Fibroblast of pulmonary artery (primary cell): ENCODE results near the gene STX18.

Experiments used
- DNase-seq: peaks from one replicate; pipeline ENCODE4 v3.0.0-alpha.2; 2010; ENCODE audit warnings: low read depth
- H3K4me3 ChIP-seq: replicated peaks from 2 replicates; pipeline ENCODE4 v1.5.1; 2011; ENCODE audit warnings: low read depth, mild to moderate bottlenecking, control low read depth, low read length, moderate library complexity
- TF ChIP-seq, protein P1 (sequence below): IDR thresholded peaks from 2 replicates; pipeline ENCODE4 v1.5.1; 2011; ENCODE audit warnings: mild to moderate bottlenecking, control low read depth, low read length, inconsistent platforms; ENCODE audit errors: missing control alignments

STX18 gene

DNA sequence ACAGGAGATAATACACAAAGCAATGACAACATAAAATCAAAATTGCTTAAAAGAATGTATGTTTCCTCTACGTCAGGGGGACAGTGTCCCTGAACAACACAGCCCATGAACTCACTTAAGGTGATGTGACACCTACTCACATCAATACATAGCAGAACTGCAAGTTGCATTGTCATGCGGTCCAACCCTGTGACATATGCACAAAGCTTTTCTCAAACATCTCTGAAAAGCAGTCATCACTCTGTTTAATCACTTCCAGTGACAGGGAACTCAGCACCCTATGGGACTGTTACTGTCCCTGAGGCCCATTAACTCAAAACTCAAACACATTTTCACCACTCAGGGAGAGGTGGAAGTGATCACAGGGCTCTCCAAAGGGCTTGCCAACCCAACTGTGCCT, 2.4 kb downstream of the STX18 start:
- no peak for DNase-seq
- H3K4me3 ChIP-seq = no peak overlapping the region
- TF ChIP-seq, protein P1, sequence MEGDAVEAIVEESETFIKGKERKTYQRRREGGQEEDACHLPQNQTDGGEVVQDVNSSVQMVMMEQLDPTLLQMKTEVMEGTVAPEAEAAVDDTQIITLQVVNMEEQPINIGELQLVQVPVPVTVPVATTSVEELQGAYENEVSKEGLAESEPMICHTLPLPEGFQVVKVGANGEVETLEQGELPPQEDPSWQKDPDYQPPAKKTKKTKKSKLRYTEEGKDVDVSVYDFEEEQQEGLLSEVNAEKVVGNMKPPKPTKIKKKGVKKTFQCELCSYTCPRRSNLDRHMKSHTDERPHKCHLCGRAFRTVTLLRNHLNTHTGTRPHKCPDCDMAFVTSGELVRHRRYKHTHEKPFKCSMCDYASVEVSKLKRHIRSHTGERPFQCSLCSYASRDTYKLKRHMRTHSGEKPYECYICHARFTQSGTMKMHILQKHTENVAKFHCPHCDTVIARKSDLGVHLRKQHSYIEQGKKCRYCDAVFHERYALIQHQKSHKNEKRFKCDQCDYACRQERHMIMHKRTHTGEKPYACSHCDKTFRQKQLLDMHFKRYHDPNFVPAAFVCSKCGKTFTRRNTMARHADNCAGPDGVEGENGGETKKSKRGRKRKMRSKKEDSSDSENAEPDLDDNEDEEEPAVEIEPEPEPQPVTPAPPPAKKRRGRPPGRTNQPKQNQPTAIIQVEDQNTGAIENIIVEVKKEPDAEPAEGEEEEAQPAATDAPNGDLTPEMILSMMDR = no peak

DNA sequence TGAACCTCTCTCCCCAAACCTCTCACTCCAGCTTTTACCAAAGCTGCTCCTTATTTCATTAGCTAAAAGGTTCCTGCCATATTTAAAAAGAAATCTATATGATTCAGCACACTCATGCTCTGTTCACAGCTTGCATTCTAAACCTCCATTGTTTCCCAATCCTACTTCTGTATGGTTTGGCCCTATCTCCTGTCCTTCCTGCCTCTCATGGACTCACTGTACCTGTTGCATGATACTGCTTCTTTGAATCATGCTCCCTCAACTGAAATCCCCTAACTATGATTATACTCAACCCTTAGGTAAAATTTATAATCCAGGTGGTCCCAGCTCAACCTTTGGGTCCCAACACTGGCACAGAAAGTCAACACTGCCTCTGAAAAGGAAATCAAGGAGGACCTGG, 6.3 kb downstream of the STX18 start:
- DNase-seq = no peak

DNA sequence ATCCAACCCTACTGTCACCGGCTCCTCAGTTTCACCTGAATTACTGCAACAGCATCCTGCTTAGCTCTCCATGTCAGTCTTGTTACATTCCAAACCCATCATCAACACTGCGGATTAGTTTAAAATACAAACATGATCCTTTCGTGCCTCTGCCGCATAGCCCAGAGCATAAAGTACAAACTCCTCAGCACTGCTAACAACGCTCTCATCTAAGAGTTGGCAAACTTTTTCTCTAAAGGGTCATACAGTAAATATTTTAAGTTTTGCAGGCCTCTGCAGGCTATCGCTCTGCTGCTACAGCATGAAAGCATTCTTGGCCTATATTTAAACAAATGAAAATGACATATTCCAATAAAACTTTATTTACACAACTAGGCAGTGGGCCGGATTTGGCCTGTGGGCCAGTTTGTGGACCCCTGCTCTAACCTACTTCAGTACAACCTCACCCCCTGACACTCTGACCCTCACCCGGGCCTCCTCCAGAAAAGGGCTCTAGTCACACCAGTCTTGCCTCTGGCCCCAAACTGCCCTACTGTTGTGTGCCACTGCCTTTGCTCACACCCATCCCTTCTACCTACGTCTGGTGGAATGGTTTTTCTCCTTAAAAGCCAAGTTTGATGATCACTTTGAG, 7.2 kb downstream of the STX18 start:
- no peak for DNase-seq
- TF ChIP-seq, protein P1 = no peak
- no peak overlapping the region for H3K4me3 ChIP-seq

More for the DNA sequence above, 6.3 kb downstream of the STX18 start:
- TF ChIP-seq, protein P1 = no peak
- H3K4me3 ChIP-seq = no peak overlapping the region

DNA sequence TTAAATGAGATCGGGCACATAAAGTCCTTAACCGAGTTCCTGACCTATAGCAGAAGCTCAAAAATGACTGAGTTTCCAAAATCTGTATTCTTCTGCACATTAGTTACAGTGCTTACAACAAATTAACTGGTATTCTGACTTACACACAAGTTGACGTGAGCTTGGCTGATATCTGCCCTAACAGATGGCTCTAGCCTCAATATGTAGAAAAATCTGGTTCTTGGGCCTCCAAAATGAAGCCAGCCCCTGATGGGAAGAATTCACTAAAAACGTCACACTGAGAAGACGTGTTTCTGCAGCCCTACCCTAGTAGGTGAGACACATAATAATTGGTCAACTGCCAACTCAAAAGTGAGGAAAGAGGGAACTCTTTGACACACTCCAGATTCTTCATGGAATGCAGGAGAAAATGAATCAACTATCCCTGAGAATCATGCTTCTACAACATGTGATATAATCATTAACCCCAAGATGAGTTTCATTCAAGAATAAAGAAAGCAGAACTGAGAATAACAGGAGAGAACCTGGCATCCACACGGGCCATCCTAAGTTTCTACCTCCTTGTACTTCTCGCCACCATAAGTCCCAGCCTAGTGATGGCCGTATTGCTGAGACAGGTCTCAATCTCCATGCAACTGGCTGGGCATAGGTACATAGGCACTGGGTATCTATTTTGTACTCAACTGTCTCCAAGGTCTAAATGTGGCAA, 8.2 kb downstream of the STX18 start:
- H3K4me3 ChIP-seq = no peak overlapping the region
- TF ChIP-seq, protein P1 = no peak
- DNase-seq = no peak

DNA sequence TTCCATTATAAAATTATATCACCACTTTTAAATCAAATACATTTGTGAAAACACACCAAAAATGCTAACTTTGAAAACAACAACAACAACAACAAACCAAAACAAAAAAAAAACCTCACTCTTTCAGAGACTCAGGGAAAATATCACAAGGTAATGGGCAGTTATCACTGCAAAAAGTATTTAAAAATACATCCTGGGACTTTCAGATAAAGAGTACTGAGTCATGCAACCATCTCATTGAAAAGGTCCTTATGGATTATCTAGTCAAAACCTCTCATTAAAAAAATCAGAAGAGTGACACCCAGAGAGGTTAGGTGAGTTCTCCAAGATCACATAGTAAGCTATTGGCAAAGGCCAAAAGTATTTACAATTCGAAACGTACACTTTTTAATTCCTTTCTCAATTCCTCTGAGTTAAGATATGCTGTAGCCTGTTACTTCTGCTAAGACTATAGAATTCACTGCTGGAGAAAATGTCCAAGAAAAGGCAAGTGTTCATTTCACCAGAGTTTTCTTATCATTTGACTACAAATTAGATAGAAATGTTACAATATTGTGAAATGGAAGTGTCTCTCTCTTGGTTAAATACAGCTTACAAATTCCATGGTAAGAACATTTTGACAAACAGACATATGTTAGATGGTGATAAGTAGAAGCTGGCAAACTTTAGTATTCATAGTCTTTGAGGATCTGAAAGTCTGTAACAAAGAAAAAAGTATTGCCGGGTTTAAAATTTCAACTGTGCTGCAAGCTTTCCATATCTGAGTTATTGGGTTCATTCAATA, 9.3 kb downstream of the STX18 start:
- H3K4me3 ChIP-seq = no peak overlapping the region
- TF ChIP-seq, protein P1 = no peak
- no peak for DNase-seq

DNA sequence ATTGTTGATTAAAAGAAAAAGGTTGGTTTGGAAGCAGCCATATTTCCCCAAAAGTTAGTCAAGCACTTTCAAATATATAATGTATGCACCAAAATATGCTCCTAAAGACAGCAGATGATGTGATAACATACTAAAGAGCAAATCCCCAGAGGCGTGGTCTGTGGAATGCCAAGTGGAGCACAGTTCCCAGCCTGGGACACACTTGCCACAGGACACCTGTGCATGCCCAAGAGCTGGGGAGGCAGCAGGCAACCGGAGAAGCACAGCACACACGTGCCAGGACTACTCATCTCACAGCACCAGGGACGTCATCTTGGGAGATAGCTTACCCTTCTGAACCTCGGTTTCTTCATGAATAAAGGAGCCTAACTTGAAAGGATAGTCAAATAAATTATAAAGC, 12.5 kb downstream of the STX18 start:
- H3K4me3 ChIP-seq = no peak overlapping the region
- TF ChIP-seq, protein P1 = no peak
- no peak for DNase-seq
